Ovary (tissue), 9 donors: ENCODE data around the gene TMEM117. TPM values are rescaled to one million over a fixed set of nuclear protein-coding genes. Genes with fewer than 3 reads are reported as not detected.

Experiments
- DNase-seq, 5 donors: peaks; one replicate each; pipeline ENCODE4 v3.0.0-alpha.2; 2019 to 2020
- H3K27ac ChIP-seq, 2 donors: fragments of 200-600 bp; one replicate each; pipeline versions ENCODE4 v1.5.1 to v1.8.0; 2019 to 2022
- H3K27me3 ChIP-seq: fragments of 200-600 bp; one replicate; pipeline ENCODE4 v1.8.0; 2022
- H3K36me3 ChIP-seq: fragments of 200-600 bp; sonication (generic); one replicate; pipeline ENCODE4 v1.5.1; 2019
- H3K4me1 ChIP-seq: one replicate; pipeline ENCODE4 v1.8.1; 2013; ENCODE audit warnings: mild to moderate bottlenecking, moderate library complexity; ENCODE audit not compliant: insufficient read depth
- H3K4me3 ChIP-seq: fragments of 200-600 bp; sonication (generic); one replicate; pipeline ENCODE4 v1.5.1; 2017
- H3K9me3 ChIP-seq, 2 donors: fragments of 200-600 bp in 1 of 2; sonication (generic) in 1 of 2; one replicate each; pipeline versions ENCODE4 v1.5.1 to v1.8.1; 2013 to 2019; ENCODE audit warnings: mild to moderate bottlenecking in 1 of 2, moderate library complexity in 1 of 2
- CTCF ChIP-seq, 3 donors: fragments of 450-650 bp in 2 of 3; fragments of 200-600 bp in 1 of 3; IDR thresholded peaks; one replicate each; pipeline versions ENCODE4 v1.5.1 to v1.8.0; 2016 to 2022; ENCODE audit warnings: antibody characterized with exemption in 3 of 3, mild to moderate bottlenecking in 1 of 3
- EP300 ChIP-seq: sonication (generic); formaldehyde crosslinking; IDR thresholded peaks from one replicate; pipeline ENCODE4 v1.6.1; 2017; ENCODE audit warnings: antibody characterized with exemption
- POLR2A ChIP-seq: fragments of 450-650 bp; IDR thresholded peaks from one replicate; pipeline ENCODE4 v1.6.1; 2017; ENCODE audit warnings: antibody characterized with exemption, mild to moderate bottlenecking, moderate library complexity
- WGBS, 3 donors: extraction: QIAGEN DNeasy Blood & Tissue Kit in 1 of 3; methylation state at CpG; one replicate each; pipeline versions ENCODE4 v1.1.5 to v1.1.7; 2013 to 2017; 5-methylcytosine and 5-hydroxymethylcytosine counted together
- intact Hi-C, 4 donors: fragments of 100-400 bp; cut with DNase I; formaldehyde crosslinking; loops; one replicate each; pipeline versions ENCODE4 v1.11.0 to v1.15.1; 2022 to 2023
- polyA plus RNA-seq, 2 donors: library from polyadenylated mRNA; stranded (reverse); fragments of 200-250 nt in 1 of 2; fragments of 350-450 nt in 1 of 2; fragmentation: Illumina TruSeq in 1 of 2; extraction: RNeasy Lipid Tissue Mini Kit (QIAGEN cat#74804) in 1 of 2; gene quantifications; one replicate each; pipeline ENCODE4 v1.2.3, GENCODE V29; 2013 to 2014
- total RNA-seq, 7 donors: library from RNA; depleted of rRNA in 2 of 7; stranded (reverse); fragments of >200 nt in 2 of 7; fragmentation: NEBNext Ultra II Directional in 3 of 7; extraction: Animal tissue kit (Norgen Biotek cat#: 25700) in 3 of 7; gene quantifications; one replicate each; pipeline versions ENCODE4 v1.1.0 to v1.2.4, GENCODE V29; 2016 to 2023
- donor health status: DM: no; HTN: no; CAD: no; lungs with moderate emphysema.
- donor health status: DM: no; HTN: no; CAD: no.
- donor health status: Bipolar disorder and iron deficiency.
- donor health status: DM: yes; HTN: yes; CAD: no.
- donor health status: DM: no; HTN: no; CAD: no.
- donor health status: DM: yes; HTN: yes; CAD: no.

The TMEM117 gene
- total and polyA plus RNA-seq, 9 donors: 3.5 to 19.3 (median 6.3) TPM

GRCh38 chr12:43832463-43833168, 3.3 kb upstream of the TMEM117 start:
- Histone ChIP-seq H3K27ac (no peak overlapping the region), H3K9me3 (no peaks in the 10 kb centered on the region), H3K4me1 (no peaks in the 10 kb centered on the region), H3K4me3 (no peak overlapping the region), H3K27me3 (no peaks in the 10 kb centered on the region), H3K36me3 (no peaks in the 10 kb centered on the region)
- TF ChIP-seq EP300: no peak
- TF ChIP-seq POLR2A: no peak
- no peak for TF ChIP-seq CTCF (IDR thresholded peaks at IDR 0.05)
- DNase-seq: no peak
- 82 to 89% (median 84%) methylated on average over 4 of the region's 4 CpGs for WGBS, 3 donors
- intact Hi-C loops: no loop called here

GRCh38 chr12:43835264-43835655, 621 bp upstream of the TMEM117 start:
- Histone ChIP-seq H3K27me3 (no peaks in the 10 kb centered on the region), H3K27ac (peak overlapping the region in 1 of 2 donors; percentile 97), H3K4me1 (no peaks in the 10 kb centered on the region), H3K4me3 (peak overlapping the region; percentile 78), H3K36me3 (no peaks in the 10 kb centered on the region), H3K9me3 (no peaks in the 10 kb centered on the region)
- TF ChIP-seq EP300: no peak
- no peak for TF ChIP-seq POLR2A
- no peak for TF ChIP-seq CTCF (IDR thresholded peaks at IDR 0.05)
- WGBS, 3 donors: 36 to 41% (median 41%) methylated on average over 6 of the region's 6 CpGs
- intact Hi-C loops: no loop called here
- DNase-seq: no peak

- Histone ChIP-seq H3K4me3 (peak overlapping the region; percentile 78), H3K36me3 (no peaks in the 10 kb centered on the region), H3K27me3 (no peaks in the 10 kb centered on the region), H3K4me1 (no peaks in the 10 kb centered on the region), H3K9me3 (no peaks in the 10 kb centered on the region), H3K27ac (peak overlapping the region; percentile 95 to 97)
- WGBS, 3 donors: 0 to 1% (median 0%) methylated on average over 8 of the region's 8 CpGs
- no peak for DNase-seq
- TF ChIP-seq POLR2A (no peak), CTCF (IDR thresholded peaks at IDR 0.05) (no peak), EP300 (no peak)
- intact Hi-C loops: no loop called here
These were observed 651 bp downstream of the TMEM117 start for GRCh38 chr12:43836475-43836989.

- intact Hi-C loops: no loop called here
- Histone ChIP-seq H3K9me3 (no peaks in the 10 kb centered on the region), H3K4me3 (no peak overlapping the region), H3K27ac (no peak overlapping the region), H3K36me3 (no peaks in the 10 kb centered on the region), H3K4me1 (no peaks in the 10 kb centered on the region), H3K27me3 (no peaks in the 10 kb centered on the region)
- 92 to 94% (median 93%) methylated on average over 4 of the region's 4 CpGs for WGBS, 3 donors
- TF ChIP-seq EP300 (no peak), POLR2A (no peak), CTCF (IDR thresholded peaks at IDR 0.05) (no peak)
- DNase-seq: no peak
These were observed 4.5 kb downstream of the TMEM117 start for GRCh38 chr12:43840338-43840737.
